NCI-H345 treated with DMSO at 0.1 percent for 48 hours (cell line): ENCODE data around the gene SEC62.

Experiments
- DNase-seq: peaks from one replicate; lab custom pipeline; 2025; ENCODE audit not compliant: unreplicated experiment; lab: John Stamatoyannopoulos, UW

The SEC62 gene

GRCh38 chr3:169966951-169967915 lies 626 bp downstream of the SEC62 start:
- no peak for DNase-seq

GRCh38 chr3:169968224-169968885 lies 1.7 kb downstream of the SEC62 start:
- no peak for DNase-seq

DNA sequence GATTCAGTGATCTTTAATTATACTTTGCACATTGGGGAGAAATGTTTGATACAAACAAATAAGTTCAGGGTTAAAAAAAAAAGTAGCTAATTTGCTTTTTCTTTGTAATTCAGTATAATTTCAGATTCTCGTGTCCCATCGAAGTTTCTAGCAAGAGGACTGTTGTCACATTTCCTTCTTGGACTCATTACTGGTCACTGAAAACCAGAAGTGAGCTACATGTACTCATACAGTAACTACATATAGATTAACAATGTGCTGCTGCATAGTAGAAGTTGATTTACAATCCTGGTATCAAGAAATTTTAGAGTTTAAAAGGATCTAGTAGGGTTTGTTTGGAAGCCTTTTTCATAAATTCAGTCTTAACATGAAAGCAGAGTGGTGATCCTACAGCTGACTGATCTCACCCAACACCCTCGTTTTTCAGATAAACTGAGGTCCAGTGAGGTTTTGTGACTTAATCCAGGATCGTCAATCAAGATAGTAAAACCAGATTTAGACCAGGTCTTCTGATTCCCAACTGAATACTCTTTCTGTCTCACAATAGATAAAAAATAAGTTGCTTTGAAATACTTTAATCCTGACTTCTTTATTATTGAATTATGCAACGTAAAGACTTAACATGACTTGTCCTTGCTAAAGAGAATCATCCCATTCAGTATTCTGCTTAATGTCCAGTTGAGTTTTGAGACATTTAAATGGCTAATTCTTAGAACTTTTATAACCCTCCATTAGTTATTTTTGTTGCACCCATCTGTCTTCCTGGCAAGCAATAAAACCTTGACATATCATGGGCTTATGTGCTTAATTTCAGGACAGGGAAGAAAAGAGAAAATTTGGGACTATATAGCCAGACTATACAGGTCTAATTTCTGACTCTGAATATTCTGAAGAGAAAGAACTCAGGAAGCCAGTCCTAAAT lies 2.8 kb downstream of the SEC62 start:
- no peak for DNase-seq

GRCh38 chr3:169970847-169971246 lies 4.2 kb downstream of the SEC62 start:
- no peak for DNase-seq

DNA sequence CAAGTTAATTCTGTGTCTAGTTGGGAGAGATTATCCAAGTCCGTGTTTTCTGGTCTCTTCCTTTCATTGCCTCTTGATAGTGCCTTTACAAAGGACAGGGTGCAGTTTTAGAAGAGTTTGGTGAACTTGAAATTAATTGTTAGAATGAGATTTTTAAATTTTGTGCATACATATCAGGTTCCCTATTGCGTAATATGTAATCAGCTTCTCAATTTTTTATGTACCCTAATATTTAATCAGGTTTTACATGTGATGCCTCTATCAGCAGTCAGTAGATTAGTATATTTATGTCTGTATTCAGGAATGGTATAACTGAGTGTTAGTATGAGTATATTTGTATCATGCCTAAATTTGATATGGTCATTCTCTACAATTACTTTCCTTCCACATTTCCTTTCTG lies 4.9 kb downstream of the SEC62 start:
- DNase-seq, result no peak

GRCh38 chr3:169980055-169980454 lies 13.4 kb downstream of the SEC62 start:
- DNase-seq, result no peak

DNA sequence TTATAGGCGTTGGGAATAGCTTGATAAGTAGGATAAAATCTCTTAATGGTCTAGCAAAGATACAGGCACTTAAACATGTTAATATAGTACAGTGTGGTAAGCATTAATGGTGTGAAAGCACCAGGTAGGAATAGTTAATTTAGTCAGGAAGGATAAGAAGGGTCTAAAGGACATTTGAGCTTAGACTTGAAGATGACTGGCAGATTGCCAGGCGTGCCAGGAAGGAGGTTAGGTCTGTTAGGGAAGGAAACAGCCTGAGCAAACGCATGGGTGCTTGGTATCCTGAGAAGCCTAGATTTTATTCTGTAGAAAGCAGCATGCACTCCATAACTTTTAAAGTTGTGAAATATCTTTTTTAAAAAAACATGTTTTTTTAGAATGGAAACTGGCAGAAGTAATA lies 17.7 kb downstream of the SEC62 start:
- DNase-seq, result no peak

DNA sequence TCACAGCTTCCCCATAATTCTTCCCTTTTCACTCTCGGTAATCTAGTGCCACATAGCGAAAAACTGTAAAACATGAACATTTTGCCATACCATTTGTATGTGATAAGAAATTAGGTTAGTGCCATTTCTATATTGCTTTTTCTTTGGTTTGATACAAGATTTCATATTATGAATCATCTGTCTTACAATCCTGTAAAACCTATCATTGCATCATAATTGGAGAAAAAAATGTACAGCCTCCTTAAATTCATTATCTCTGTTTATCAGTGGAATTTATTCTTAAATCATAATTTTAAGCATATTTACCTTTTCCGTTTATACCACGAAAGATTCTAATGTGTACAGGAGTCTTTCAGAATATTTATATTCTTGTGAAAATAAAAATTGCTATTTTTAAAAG lies 23.8 kb downstream of the SEC62 start:
- no peak for DNase-seq

- no peak for DNase-seq
Measured at GRCh38 chr3:169992156-169992555, 25.5 kb downstream of the SEC62 start.

DNA sequence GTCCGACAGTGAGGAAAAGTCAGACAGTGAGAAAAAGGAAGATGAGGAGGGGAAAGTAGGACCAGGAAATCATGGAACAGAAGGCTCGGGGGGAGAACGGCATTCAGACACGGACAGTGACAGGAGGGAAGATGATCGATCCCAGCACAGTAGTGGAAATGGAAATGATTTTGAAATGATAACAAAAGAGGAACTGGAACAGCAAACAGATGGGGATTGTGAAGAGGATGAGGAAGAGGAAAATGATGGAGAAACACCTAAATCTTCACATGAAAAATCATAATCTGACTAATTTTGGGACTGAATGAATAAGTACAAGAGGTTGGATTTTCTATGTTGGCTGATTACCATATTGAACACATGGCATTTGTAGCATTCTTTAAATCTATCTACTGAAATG lies 26.2 kb downstream of the SEC62 start:
- DNase-seq, result no peak

DNA sequence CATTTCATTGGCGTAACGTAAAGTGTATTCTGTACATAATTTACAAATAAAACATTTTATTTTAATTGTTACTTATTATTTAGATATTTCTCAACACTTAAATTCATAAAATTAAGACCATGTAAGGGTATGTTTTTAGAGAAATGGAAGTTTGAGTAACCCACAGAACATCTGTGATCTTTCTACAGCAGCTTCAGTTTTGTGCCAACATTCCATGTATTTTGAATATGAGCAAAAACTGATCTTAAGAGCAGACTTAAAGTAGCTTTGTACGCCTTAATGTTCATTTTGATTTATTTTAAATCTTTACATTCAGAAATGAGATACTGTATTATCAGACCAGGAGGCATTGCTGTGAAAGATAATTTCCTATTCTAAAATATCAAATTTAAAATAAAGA lies 27.2 kb downstream of the SEC62 start:
- DNase-seq, result no peak

DNA sequence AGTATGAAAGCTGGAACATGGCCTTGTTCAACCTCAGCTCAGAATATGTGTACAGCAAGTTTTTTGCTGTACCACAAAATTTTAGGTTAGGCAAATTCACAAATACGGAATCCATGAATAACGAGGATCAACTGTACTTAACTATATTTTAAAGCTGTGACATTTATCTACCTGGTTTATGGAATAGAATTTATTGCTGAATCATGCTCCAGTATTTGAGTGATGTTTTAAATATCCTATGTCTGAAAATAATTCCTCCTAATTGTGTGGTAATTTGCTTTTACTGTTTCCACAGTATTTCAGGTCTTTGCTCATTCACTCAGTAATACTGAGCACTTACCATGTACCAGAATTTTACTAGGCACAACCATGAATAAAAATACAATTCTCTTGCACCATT lies 29.5 kb downstream of the SEC62 start:
- no peak for DNase-seq

DNA sequence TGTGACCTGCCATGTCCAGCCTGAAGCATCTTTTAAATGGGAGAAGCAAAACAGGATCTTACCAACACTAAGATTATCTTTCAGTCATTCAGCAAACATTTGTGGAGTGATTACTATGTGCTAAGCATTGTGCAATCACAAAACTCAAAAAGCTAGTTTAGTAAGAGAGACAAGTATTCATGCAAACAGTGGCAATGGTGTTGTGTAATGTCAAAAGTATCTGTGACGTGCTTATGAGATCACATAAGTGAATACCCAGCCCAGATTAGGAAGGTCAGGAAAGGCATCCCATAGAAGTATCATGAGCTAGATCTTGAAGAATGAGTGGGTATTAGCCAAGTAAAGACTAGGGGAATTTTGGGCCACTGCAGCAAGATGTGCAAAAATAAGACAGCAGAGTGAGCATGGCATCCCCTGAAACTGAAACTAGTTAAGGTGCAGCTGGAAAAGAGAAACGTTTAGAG lies 32.1 kb downstream of the SEC62 start:
- DNase-seq, result no peak

DNA sequence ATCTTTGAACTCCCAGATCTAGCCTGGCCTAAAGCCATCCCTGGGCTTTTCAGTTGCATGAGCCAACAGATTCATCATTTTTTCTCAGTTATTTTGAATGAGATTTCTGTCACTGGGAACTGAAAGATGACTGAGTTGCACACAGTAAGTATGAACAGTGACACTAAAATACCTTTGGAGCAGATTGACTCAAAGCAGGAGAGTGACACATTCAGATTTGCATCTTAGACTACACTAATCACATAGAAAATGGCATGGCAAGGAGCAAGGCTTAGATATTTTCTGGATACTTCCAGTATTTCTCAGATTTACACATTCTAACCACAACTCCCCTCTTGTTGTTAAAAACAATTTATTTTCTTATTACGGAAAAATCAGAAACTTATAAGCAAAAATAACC lies 32.8 kb downstream of the SEC62 start:
- no peak for DNase-seq

- DNase-seq, result no peak
Measured at GRCh38 chr3:170000051-170000450, 33.4 kb downstream of the SEC62 start.

- DNase-seq, result no peak
Measured at GRCh38 chr3:170002231-170002630, 35.6 kb downstream of the SEC62 start.

DNA sequence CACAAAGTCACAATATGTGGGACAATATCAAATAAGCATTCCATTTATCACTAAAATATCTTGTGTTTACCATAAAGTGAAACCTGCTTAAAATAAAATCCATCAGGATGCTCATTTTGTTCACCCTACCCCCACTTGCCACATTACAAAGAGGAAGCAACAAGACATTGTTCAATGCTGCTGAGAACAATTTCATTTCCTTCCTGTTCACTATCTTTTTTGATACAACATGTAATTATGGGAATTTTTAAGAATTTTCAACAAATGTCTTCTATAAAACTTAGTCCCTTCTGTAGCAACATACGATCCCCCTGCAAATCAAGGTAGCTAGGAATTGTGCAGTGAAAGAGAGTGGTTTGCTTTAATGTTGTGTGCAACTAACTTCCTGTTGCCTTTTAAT lies 36.3 kb downstream of the SEC62 start:
- DNase-seq, result no peak

DNA sequence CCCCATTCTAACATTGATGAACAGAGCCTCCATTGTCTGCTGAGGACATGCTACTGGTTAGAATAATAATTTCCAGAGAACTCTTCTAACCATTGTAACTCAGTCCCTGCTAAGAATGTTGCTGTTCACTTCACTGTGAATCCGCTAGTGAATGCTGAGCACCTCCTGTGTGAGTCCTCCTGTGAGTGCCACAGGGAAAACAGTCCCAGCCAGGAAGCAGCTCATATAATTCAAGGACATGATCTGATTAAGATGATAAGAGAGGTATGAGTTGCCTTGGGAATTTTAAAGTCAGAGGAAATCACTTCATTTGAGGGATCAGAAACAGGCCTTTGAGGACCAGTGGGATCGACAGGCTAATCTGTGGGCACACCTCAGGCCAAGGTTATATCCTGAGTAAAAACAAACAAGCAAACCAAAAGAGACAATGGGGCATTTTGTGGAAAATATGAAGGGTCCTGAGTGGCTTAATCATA lies 37.3 kb downstream of the SEC62 start:
- DNase-seq, result no peak

DNA sequence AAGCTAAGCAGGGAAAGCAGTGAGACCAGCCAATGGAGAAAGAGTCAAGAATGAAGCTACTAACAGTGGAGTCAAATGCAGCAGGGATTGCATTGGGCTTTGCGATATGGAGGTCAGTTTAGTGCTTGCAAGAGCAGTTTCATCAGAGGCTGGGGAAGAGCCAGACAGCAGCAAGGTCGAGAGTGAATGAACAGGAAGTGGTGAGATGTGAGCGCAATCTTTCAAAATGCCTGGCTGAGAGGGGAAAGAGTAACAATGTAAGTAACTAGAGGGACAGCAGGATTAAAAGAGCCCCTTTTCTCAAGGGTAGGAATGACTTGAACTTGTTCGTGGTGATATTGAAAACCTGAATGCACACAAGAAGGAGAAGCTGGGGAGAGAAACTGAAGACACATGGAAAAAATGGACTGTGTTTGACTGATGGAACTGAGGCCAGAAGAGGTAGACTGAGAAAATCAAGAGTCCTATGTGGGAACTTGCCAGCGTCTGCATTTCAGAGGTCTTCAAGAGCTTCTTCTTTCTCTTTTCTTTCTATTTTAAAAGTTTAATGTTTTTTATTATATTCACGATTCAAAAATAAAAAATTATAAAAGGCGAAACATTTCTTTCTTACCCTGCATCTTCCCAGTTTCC lies 40.5 kb downstream of the SEC62 start:
- DNase-seq, result no peak

- DNase-seq, result no peak
Measured at GRCh38 chr3:170010498-170010897, 43.9 kb downstream of the SEC62 start.
